ENCODE results near the gene IMPDH2. TPM values are rescaled to one million over a fixed set of nuclear protein-coding genes. Genes with fewer than 3 reads are reported as not detected.

IMPDH2 gene
- total RNA-seq, 2 donors from 2014 or later, result 92.6 to 166 TPM

DNA sequence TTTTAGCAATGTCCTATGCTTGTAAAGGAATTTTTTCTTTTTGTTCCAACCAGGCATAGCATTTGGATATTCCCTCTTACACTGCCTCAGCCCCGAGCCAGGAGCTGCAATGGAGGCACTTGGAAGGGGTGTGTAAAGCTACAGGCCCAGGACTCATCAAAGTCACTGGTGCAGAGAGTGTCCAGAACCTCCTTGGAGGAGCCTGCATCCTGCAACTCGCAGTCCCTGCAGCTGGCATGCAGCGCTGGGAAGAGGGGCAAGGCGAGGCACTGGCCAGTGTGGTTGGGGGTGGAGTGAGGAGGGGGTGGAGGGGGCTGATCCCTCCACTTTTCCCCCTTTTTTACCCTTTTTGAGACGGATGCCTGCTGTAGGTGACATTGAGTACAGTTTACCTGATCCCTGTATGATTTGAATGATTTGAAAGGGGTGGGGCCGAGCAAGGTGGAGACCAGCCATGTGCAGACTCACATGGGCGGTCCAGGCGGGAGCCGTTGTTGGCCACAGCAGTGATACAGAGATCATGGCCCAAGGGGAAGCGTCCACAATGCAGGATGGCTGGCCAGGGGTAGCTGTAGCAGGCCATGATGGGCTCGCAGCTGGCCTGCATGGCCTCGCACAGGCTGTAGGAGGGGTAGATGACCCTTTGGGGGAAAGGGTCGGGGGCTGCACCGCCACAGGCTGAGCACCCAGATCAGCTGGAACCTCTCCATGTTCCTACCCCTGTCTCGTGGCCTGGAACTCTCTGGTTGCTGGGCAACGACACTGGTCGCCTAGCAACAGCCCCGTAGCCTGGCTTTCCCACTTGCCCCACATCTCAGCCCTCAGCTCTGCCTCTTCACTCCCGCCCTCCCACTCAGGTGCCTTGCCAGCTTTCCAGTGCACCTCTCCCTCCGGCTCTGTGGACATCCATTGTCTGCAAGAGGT lies 31.2 kb downstream of the IMPDH2 start:
- ATAC-seq, result peak; percentile 19
- 82 to 87% methylated on average over 13 to 20 of the region's 20 CpGs for WGBS, 2 donors

DNA sequence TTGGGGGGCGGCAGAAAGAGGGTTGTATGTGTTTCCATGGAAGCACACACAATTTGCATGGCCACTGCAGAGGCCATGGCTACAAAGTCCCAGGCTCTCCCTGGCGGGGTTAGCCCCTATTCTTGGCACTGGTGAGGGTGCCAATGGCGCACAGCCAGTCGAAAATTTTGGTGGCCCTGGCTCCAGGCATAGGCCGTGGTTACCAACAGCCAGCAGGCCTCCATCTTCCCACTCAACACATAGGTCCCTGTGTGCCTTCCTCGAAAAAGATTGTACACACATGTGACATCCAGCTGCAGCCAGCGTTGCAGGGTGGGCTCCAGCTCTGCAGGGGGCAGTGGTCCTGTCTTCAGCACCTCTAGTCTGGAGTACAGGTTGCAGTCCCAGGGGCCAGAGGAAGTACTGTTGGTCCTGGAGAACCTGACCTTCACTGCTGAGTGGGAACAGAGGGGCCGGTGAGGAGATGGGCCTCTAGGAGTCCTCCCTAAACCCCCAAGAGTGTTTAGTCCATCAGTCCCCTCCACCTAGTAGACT lies 32.0 kb downstream of the IMPDH2 start:
- Histone ChIP-seq H3K27ac (no peak overlapping the region), H3K27me3 (no peaks in the 10 kb centered on the region), H3K36me3 (replicated peaks in 1 of 2; ENCODE audit: insufficient read depth in 1 of 2, low read depth in 2 of 2) (no peaks in the 10 kb centered on the region), H3K4me1 (peaks cover 1% of the 10 kb centered on the region), H3K4me3 (no peak overlapping the region), H3K9me3 (no peaks in the 10 kb centered on the region)
- WGBS, 2 donors, result 79 to 92% methylated on average over 2 to 8 of the region's 8 CpGs
- DNase-seq, result no peak
- ATAC-seq, result no peak
- intact Hi-C loops (cut with DNase I), result no loop called here
- TF ChIP-seq POLR2A (IDR thresholded peaks at IDR 0.05), result no peak
- TF ChIP-seq, protein P1, sequence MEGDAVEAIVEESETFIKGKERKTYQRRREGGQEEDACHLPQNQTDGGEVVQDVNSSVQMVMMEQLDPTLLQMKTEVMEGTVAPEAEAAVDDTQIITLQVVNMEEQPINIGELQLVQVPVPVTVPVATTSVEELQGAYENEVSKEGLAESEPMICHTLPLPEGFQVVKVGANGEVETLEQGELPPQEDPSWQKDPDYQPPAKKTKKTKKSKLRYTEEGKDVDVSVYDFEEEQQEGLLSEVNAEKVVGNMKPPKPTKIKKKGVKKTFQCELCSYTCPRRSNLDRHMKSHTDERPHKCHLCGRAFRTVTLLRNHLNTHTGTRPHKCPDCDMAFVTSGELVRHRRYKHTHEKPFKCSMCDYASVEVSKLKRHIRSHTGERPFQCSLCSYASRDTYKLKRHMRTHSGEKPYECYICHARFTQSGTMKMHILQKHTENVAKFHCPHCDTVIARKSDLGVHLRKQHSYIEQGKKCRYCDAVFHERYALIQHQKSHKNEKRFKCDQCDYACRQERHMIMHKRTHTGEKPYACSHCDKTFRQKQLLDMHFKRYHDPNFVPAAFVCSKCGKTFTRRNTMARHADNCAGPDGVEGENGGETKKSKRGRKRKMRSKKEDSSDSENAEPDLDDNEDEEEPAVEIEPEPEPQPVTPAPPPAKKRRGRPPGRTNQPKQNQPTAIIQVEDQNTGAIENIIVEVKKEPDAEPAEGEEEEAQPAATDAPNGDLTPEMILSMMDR (IDR thresholded peaks at IDR 0.05), result no peak

More for the DNA sequence above, 31.2 kb downstream of the IMPDH2 start:
- no peaks in the 10 kb centered on the region for H3K9me3 ChIP-seq
- intact Hi-C loops (cut with DNase I), result no loop called here
- no peaks in the 10 kb centered on the region for H3K4me1 ChIP-seq
- H3K27me3 ChIP-seq, result no peaks in the 10 kb centered on the region
- no peak overlapping the region for H3K4me3 ChIP-seq
- peak overlapping the region in 1 of 4 donors; percentile 12 for H3K27ac ChIP-seq
- DNase-seq, result peak in 2 of 4 donors; percentile 40 to 42
- TF ChIP-seq, protein P1 (IDR thresholded peaks at IDR 0.05), result no peak
- TF ChIP-seq POLR2A (IDR thresholded peaks at IDR 0.05), result no peak
- H3K36me3 ChIP-seq (replicated peaks in 1 of 2; ENCODE audit: insufficient read depth in 1 of 2, low read depth in 2 of 2), result no peaks in the 10 kb centered on the region

DNA sequence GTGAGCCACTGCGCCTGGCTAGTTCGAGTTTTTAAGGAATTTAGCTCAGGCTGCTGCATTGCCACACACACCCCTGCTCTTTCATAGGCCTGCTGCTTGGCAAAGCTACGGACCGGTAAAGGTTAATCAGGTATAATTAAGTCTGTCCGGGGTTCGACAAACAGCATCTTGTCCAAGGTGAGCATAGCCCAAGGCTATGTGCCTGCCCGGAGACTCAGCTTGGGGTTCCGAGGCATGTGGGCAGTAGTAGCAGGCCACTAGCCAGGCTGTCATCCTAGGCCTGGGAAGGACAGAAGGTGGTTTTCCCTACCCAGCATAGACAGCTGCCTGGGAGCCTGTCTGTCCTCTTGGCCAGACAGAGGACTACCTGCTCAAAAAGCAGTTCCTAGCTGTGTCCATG lies 32.6 kb downstream of the IMPDH2 start:
- Histone ChIP-seq H3K27me3 (no peaks in the 10 kb centered on the region), H3K9me3 (no peaks in the 10 kb centered on the region), H3K27ac (no peak overlapping the region), H3K4me3 (no peak overlapping the region), H3K4me1 (peaks cover 6% of the 10 kb centered on the region), H3K36me3 (replicated peaks in 1 of 2; ENCODE audit: insufficient read depth in 1 of 2, low read depth in 2 of 2) (no peaks in the 10 kb centered on the region)
- intact Hi-C loops (cut with DNase I), result no loop called here
- TF ChIP-seq, protein P1 (IDR thresholded peaks at IDR 0.05), result no peak
- TF ChIP-seq POLR2A (IDR thresholded peaks at IDR 0.05), result no peak
- 91 to 97% methylated on average over 5 to 8 of the region's 8 CpGs for WGBS, 2 donors
- ATAC-seq (no peak), DNase-seq (no peak)

DNA sequence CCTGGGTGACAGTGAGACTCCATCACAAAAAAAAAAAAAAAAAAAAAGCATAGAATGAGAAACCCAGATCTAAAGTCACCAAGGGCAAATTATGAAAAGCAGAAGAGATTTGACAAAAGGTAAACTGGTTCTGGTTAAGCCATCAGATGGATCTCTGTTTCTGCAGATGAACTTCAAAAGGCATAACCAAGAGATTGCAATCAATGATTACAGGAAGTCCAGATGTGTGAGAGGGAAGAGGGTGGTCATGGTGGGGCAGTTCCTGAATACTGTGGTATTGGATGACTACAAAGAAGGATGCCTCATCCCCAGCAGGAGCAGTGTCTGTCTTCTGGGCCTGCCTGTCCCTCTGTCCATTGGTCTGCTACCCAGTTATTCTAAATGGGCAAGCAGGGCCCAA lies 35.4 kb downstream of the IMPDH2 start:
- ATAC-seq (no peak), DNase-seq (no peak)
- H3K4me1 ChIP-seq, result peaks cover 25% of the 10 kb centered on the region
- no peak overlapping the region for H3K27ac ChIP-seq
- H3K36me3 ChIP-seq (replicated peaks in 1 of 2; ENCODE audit: insufficient read depth in 1 of 2, low read depth in 2 of 2), result no peaks in the 10 kb centered on the region
- no peak overlapping the region for H3K4me3 ChIP-seq
- no peaks in the 10 kb centered on the region for H3K9me3 ChIP-seq
- no peaks in the 10 kb centered on the region for H3K27me3 ChIP-seq
- no peak for TF ChIP-seq POLR2A (IDR thresholded peaks at IDR 0.05)
- TF ChIP-seq, protein P1 (IDR thresholded peaks at IDR 0.05), result no peak
- intact Hi-C loops (cut with DNase I), result no loop called here

Data from body of pancreas (tissue), 4 donors.